NCI-H2081 (cell line): ENCODE data around the gene SESN3.
"Not testable (repeated sequence)": the region's sequence is repeated elsewhere in the genome, so short reads cannot be mapped to it uniquely, and the experiment has no call there.

ENCODE experiments used
- DNase-seq, 2 experiments: peaks; one replicate each; lab custom pipeline; 2025; lab: John Stamatoyannopoulos, UW

The SESN3 gene

DNA sequence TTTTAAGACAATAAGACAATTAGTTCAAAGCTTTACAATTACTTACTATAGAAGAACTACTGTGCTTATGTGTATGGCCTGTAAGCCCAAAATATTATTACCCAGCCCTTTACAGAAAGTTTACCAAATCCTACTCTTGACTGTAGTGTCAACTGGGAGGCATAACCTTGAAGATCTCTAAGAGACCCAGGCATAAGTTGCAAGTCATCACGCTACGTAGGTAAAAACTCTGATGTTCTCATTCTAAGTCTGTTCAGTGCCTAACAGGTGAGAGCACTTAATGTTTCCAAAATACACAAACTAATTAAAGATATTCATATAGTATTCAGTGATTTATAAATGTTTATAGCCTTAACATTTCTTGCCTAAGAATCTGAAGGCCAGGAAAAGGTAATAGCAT is 12.9 kb downstream of the SESN3 start:
- no peak for DNase-seq

DNA sequence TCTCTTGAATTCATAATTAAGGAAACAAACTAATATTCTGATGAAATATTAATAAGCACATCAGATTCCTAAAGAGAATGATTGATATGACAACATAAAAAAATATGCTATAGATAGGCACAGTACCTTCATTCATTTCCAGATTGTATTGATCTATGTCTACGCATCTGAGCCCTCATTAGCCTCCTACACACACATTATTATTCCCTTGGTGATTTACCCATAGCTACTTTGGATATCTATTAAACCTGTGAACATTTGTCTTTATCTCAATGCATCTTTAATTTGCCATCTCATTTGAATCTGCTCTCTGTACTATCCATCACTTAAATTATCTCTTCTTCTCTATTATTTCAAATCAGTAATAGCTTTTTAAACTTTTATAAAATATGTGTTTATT is 18.4 kb downstream of the SESN3 start:
- DNase-seq: no peak

DNA sequence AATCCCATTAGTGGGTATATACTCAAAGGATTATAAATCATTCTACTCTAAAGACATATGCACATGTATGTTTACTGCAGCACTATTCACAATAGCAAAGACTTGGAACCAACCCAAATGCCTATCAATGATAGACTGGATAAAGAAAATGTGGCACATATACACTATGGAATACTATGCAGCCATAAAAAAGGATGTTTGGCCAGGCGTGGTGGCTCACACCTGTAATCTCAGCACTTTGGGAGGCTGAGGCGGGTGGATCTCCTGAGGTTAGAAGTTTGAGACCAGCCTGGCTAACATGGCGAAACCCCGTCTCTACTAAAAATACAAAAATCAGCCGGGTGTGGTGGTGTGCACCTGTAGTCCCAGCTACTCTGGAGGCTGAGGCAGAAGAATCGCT is 21.5 kb downstream of the SESN3 start:
- DNase-seq: not testable (repeated sequence)

DNA sequence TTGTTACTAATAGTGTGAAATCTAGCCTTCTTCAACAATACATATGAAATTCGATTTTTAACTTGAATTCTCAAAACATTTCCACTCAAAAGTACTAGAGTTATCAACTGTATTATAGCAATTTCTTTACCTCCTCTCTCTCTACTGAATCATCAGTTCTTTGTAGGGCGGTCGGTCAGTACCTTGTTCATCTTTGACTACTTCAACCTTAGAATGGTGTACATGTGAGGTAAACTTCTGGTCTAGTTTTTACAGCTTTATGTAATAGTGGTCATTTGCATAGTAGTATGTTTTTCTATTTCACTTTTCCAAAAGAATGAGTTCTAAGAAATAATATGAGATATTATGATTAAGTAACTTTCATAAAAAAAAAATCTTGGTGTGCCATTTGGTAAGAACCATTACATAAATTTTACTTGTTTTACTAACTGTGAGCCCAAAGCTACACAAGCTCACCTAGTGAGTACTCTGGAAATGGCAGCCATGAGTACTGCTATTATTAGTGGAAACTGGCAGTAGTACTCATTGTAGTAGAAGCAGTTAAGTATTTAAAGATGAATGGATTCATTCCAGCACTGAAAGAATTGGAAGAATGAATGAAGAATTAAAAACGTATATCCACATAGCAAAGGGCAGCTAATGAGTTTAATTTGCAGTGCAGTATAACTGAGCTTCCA is 30.1 kb downstream of the SESN3 start:
- no peak for DNase-seq

DNA sequence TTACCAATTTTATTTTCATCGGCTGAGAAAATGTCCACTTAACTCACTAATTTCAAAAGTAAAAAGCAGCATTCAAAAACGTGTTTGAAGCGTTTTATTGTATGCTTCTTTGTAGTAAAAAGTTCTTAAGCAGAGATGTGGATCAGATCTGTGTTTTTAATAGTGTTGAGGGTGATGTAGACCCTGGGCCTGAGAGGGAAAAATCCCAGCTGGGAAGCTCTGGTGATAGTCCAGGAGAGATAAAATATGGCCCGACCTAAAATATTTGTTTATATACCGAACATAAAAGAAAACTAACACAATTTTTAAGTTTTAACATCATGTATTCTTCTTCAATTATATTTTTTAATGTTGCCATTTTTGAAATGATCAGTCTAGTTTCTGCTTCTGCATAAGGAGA is 35.2 kb downstream of the SESN3 start:
- no peak for DNase-seq

DNA sequence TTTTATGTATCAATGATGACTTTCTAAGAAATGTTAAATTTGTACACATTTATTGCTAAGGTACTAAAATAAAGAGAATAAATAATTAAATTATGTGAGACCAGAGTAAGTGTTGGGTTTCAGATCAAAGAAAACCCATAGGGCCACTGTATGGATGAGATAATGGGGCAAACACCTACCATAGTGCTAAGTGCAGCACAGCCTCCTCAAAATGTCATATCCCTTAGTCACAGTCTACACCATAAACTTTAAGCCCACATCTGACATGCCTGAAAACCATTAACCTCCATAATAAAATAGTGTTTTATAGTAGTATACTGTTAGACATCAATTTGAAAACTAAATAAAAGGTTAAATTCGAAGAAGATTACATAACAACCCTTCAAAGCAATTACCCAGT is 37.5 kb downstream of the SESN3 start:
- no peak for DNase-seq

DNA sequence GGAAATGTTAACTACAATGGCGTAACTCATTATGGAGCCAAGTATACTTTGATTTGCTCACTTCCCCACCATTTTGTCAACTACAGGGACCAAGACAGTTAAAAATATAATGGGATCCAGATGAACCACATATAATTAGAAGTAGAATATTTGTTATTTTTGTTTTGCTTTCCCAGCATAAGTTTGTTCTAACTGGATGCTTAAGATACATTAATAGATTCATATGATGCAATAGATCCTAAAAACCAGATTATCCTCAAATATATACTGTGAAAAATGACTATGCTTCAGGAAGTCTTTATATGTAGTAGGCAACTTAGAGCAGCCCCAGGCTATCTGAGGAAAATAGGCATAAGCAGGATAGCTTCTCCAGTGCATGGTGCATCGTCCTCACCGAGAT is 38.3 kb downstream of the SESN3 start:
- DNase-seq: no peak

DNA sequence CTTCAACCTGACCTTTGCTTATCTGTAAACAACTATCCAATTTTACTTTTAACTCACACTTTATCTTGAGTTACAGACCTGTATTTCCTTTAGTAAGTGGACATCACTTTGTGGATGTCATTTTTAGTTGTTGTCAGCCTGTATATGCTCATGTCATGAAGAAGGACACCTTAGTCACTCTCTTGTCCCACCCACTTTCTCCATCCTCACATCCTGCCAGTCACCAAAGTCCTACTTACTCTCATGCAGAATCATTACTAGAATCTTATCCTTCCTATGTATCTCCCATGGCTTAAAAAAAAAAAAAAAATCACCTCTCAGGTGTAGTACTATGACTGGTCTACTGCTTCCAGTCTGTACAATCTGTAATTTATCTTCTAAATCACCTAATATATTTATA is 43.3 kb downstream of the SESN3 start:
- no peak for DNase-seq

DNA sequence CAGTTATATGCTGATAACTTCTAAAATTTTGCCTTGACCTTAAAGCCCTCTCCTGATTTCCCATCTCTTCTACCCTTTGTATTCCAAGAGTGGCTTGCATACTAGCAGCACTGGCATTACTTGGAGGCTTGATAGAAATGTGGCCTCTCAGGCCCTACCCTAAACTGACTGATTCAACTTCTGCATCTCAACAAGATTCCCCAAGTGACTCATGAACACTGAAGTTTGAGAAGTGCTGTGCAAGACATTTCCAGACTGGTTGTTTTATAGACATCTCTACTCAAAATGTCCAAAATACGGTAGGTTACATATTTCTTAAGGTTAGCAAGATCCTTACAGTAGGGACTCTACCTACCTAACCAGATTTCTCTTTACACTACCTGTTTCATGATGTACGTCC is 48.6 kb downstream of the SESN3 start:
- no peak for DNase-seq

DNA sequence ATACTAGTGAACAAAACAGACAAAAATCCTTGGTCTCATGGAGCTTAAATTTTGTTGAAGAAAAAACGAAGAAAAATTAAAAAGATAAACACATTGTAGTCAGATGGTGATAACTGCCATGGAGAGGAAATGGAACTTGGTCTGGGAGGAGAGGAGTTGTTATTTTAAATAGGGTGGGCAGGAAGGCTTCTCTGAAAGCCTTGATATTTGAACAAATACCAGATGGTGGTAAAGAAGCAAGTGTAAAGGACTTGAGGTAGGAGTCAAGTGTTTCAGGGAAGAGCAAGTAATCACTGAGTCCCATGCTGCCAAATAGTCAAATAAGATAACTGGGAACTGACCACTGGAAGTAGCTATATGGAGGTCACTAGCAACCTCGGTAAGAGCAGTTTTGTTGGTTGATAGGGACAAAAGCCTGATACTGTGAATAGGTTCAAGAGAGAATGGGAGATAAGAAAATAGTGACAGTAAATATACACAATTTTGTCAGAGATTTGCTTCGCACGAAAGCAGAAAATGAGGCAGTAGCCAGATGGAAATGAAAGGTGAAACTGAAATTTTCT is 55.1 kb downstream of the SESN3 start:
- DNase-seq: no peak

DNA sequence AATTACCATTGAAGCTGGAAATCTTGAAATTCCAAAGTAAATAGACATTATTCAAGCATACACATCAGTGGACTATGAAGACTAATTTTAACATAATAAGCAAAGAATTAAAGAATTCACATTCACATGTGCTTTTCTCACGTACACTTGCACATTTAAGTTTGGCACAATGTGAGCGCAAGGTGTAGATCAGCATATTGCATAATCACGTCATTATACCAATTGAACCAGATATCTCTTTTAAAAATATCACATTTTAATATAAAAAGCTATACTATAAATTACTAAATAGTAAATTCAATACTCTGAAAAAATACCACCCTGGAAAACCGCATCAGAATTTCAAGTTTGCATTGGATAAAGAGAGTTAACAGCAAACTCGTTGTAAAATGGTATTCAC is 60.7 kb downstream of the SESN3 start:
- DNase-seq: no peak

DNA sequence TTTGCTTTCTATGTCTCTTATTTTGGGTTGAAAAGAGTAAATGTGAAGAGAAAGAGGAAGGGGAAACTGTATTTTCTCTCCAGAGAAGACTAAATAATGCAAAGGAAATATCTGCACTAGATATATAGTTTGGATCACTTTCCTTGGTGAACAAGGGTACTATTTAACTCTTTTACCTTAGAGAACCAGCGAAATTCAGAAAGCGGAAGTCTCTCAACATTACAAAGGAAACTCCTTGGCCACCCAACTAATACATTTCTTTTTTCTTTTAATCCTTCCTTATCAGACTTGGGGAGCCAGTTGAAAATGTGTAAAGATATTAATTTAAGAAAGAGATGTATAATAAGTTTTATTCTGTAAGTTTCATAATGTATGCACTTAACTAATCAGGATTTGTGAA is 64.2 kb downstream of the SESN3 start:
- no peak for DNase-seq

DNA sequence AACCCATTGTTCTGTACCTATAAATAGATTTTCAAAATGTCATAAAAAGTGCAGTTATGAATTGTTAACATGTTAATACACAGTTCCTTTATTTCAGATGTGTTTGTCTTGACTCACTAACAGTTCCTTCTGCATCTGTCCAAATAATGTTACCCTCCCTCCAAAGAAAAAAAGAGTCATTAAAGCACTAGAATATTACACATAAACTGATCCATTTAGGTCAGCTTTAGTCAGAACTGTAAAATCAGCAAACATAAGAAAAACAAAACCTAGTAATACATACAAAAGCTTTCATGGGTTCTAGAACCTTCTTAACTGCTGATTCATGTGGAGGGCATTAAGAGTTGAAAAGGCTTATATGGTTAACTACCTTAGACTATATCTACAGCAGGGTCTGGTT is 65.4 kb downstream of the SESN3 start:
- DNase-seq: no peak

DNA sequence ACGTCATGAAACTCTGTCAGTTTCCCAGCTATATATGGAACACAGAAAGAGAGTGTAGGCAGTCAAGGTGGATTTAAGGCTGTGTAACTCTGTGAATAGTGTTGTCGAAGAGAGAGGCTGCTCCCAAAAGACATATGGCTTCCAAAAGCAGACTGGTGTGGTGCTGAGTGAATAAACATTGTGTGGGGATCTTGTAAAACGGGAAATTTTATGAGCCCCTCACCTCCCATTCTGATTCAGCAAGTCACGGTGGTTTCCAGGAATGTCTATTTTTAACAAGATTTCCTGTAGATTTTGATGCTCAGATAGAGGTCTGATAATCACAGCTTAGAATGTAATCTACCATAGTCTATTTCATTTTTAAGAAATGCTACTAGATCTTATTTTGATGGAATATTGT is 67.9 kb downstream of the SESN3 start:
- DNase-seq: no peak

DNA sequence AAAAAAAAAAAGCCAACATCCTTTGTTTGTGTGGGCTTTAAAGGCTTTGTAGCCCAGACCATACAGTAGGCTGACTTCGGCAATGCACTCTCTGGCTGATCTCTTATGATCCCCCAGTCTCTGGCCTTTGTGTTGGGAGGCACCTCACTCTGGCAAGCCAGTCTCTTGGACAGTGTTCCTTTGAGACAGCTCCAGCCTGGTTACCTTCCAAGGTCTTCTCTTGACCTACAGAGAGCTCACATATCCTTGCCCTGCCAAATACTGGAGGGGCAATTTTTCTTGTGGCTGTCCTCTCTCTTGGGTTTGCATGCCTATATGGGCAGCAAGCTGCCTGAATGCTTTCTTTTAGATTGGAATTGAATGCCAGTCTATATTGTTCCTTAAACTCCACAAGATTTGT is 69.8 kb downstream of the SESN3 start:
- DNase-seq: no peak

DNA sequence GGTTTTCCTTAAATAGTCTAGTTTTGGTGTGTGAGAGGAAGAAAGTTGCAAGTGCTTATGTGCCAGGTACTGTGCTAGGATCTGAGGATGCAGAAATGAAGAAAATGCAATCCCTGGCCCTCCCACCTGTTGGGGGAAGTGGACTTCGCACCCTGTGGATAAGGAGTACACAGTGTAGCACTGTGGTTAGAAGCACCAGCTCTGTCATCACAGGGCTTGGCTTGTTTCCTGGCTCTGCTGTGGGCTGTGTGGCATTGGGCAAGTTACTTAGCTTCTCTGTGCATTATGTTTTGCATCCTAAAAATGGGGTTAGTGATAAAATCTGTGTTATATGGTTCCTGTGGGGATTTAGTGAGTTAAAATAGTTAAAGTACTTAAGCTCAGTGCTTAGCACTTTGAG is 73.2 kb downstream of the SESN3 start:
- no peak for DNase-seq

DNA sequence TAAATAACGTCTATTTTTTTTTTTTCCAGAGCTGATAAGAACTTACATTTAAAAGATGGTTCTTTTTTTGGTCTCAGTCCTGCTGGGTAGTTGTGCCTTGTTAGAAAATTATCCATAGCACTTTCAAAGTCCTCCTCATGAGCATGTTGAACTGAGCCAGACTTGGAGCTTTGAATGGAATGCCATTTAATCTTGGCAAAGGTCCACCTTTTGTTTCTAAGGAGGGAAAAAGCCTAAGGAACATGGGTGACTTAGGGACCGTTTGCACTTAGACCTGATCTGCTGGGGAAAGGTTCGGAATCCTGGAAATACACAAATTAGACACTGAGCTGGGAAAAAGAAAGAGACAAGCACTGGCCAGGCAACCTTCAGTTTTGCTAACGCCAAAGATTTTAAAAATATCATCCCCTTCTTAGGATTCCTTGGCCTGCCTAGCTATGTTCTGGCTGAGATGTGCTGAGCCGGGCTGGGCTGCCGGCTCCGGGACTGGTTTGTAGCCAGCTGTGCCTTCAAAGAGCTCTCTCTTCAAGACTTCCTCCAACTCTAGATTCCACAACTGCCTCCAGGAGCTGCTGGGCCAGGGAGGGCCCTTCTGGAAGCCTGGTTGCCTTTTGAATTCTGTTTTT is 74.0 kb downstream of the SESN3 start:
- no peak for DNase-seq

DNA sequence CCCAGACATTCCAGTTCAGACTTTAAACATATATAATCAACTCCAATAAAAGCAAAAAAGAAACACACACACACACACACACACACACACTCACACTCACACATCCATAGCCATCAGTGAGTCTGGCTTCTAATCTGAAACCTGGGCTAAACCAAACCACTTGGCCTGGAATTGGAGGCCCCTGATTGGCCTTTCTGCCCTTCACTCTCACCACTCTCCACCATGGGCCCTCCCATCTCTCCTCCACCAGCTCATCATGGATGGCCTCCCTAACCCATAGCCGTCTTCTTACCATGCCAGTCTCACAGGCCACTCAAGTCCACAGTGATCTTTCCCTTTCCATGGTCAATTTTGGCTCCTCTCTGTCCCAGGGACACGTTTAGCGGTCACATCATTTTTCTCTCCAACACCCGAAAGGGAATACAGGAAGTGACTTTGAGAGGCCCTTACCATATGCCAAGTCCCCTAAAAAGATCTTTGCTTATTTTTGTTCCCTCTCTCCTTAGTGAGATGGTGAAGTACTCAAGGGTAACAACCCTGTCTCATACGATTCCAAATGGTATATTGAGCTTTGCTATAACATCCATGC is 74.8 kb downstream of the SESN3 start:
- DNase-seq: no peak

DNA sequence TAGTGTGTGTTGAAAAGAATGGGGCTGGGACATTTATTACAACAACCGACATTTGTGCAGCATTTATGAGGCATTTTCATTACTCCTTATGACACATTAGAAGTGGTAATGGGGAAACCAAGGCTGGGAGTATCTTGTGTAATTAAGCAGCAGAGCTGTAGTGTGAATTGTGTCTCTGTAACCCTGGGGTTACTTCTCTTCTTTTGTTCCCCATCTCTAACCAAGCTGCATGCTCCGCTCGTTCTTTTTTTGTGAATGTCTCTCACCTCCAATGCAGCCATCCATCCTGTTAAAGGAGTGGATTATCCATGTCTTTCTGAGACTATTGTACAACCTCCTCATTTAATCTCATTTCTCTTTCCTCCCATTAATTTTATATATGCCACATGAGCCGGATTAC is 75.6 kb downstream of the SESN3 start:
- DNase-seq: no peak

DNA sequence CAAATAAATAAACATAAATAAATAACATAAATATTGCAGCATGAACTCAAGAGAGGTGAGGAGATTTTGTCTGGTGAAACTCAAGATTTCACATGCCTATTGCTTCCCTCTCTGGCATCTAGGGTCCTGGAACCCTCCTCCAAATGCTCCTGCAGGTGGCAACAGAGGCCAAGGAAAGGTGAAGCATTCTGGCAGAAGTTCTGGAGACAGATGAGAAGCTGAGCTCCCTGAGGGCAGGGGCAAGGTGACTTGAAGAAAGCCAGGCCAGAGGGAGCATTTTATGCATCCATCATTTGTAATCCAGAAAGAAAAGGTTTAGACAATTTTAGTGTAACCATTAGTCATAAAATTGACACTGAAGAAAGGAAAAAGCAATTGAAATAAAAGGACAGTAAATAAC is 76.5 kb downstream of the SESN3 start:
- peak; percentile 48 to 65 for DNase-seq

DNA sequence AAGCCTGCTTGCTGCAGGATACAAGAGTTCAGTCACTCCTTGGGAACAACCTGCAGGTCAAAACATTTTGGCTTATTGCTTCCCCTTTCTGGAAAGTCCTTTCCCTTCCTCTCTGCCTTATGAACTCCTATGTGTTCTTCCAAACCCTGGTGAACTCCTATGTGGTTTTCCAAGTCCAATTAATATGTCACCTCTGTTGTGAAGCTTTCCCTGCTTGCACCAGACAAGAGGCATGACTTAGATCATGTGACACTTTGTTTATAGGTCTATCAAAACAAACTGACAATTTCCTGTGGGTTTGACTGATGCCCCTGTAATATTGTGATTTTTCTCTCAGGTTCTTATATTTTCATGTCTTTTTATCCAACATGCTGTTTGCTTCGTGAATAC is 77.2 kb downstream of the SESN3 start:
- DNase-seq: no peak

DNA sequence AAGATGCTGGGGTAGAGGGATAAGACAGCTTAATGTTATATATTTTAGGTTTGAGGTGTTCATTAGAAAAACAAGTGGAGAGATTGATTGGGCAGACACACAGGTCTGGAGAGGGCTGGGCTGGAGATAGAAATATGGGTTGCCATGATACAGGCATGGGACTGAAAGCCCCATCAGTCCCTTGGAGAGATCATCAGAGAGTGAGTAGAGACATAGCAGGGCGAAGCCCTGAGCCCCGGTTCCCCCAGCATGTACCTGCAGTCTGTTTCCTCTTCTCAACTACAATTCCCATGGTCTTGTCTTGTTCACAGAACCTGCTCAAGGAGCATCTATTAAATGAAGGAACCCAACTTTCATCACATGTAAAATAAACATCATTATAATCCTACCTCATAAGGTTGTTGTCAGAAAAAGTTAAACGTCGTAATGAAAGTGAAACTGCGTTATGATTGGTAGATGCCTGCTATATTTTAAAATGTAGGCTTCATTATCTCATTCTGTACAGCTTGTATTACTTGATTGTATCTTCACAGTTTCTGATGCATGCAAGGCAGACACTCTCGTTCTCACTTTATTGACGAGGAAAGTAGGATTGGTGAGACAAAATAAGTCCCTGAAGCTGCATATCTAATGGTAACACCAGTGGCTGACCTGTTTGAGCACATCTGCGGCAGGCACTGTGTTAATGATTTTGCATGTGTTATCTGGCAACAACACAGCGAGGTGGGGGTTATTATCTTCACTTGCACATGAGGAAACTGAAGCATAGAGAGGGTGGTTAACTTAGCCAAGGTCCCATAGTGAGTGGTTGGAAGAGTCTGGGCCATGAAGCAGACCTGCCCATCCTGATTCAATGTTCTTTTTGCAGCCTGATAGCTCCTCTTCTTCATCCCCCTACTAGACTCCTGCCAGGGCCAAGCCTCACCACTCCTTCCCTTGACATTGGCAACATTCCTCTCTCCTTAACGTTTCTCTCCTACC is 77.8 kb downstream of the SESN3 start:
- no peak for DNase-seq
